Adipocyte (in vitro differentiated cells): Measurements from ENCODE around the gene HOMER2.
"Not testable (repeated sequence)": the region's sequence is repeated elsewhere in the genome, so short reads cannot be mapped to it uniquely, and the experiment has no call there.

Experiments used
- DNase-seq: peaks from one replicate; pipeline ENCODE4 v3.0.0-alpha.2; 2015; ENCODE audit warnings: low read depth
- H3K27me3 ChIP-seq: replicated peaks from 2 replicates; pipeline ENCODE4 v1.7.0; 2013; ENCODE audit warnings: mild to moderate bottlenecking, low read length, moderate library complexity; ENCODE audit not compliant: control insufficient read depth, insufficient read depth
- H3K36me3 ChIP-seq: 2 replicates; pipeline ENCODE4 v1.7.0; 2013; ENCODE audit warnings: low read length, mild to moderate bottlenecking, moderate library complexity; ENCODE audit not compliant: control insufficient read depth, insufficient read depth, severe bottlenecking
- H3K4me1 ChIP-seq: 2 replicates; pipeline ENCODE4 v1.7.0; 2013; ENCODE audit warnings: mild to moderate bottlenecking, low read length, moderate library complexity; ENCODE audit not compliant: control insufficient read depth, insufficient read depth
- H3K4me3 ChIP-seq: 2 replicates; pipeline ENCODE4 v1.7.0; 2013; ENCODE audit warnings: mild to moderate bottlenecking, low read length, moderate library complexity
- H3K9ac ChIP-seq: 2 replicates; pipeline ENCODE4 v1.7.0; 2013; ENCODE audit warnings: mild to moderate bottlenecking, low read length, moderate library complexity
- H3K9me3 ChIP-seq: 2 replicates; pipeline ENCODE4 v1.7.0; 2013; ENCODE audit warnings: mild to moderate bottlenecking, low read length, moderate library complexity; ENCODE audit not compliant: control insufficient read depth

HOMER2 gene

GRCh38 chr15:82873000-82873680 is 79.4 kb downstream of the HOMER2 start:
- Histone ChIP-seq H3K36me3 (no peaks in the 10 kb centered on the region), H3K9ac (no peak overlapping the region), H3K4me1 (peaks cover 12% of the 10 kb centered on the region), H3K27me3 (no peaks in the 10 kb centered on the region), H3K9me3 (no peaks in the 10 kb centered on the region), H3K4me3 (no peak overlapping the region)
- DNase-seq, result no peak

- H3K9ac ChIP-seq, result no peak overlapping the region
- DNase-seq, result no peak
- H3K4me3 ChIP-seq, result no peak overlapping the region
- peaks cover 12% of the 10 kb centered on the region for H3K4me1 ChIP-seq
- no peaks in the 10 kb centered on the region for H3K36me3 ChIP-seq
- H3K27me3 ChIP-seq, result no peaks in the 10 kb centered on the region
- no peaks in the 10 kb centered on the region for H3K9me3 ChIP-seq
Measured at GRCh38 chr15:82871832-82872484, 80.6 kb downstream of the HOMER2 start.

- no peaks in the 10 kb centered on the region for H3K27me3 ChIP-seq
- H3K9me3 ChIP-seq, result no peaks in the 10 kb centered on the region
- no peak overlapping the region for H3K9ac ChIP-seq
- H3K4me3 ChIP-seq, result no peak overlapping the region
- no peaks in the 10 kb centered on the region for H3K36me3 ChIP-seq
- peaks cover 12% of the 10 kb centered on the region for H3K4me1 ChIP-seq
- DNase-seq, result no peak
Measured at GRCh38 chr15:82871358-82871757, 81.2 kb downstream of the HOMER2 start.

GRCh38 chr15:82870727-82871320 is 81.7 kb downstream of the HOMER2 start:
- no peaks in the 10 kb centered on the region for H3K27me3 ChIP-seq
- H3K4me3 ChIP-seq, result no peak overlapping the region
- peaks cover 12% of the 10 kb centered on the region for H3K4me1 ChIP-seq
- DNase-seq, result no peak
- no peak overlapping the region for H3K9ac ChIP-seq
- no peaks in the 10 kb centered on the region for H3K36me3 ChIP-seq
- no peaks in the 10 kb centered on the region for H3K9me3 ChIP-seq

- DNase-seq, result not testable (repeated sequence)
Measured at GRCh38 chr15:82865981-82866380, 86.5 kb downstream of the HOMER2 start.

GRCh38 chr15:82865581-82865980 is 86.9 kb downstream of the HOMER2 start:
- not testable (repeated sequence) for H3K9ac ChIP-seq, DNase-seq, H3K4me1 ChIP-seq, H3K4me3 ChIP-seq, H3K9me3 ChIP-seq, H3K36me3 ChIP-seq, H3K27me3 ChIP-seq

More at GRCh38 chr15:82865981-82866380, 86.5 kb downstream of the HOMER2 start:
- not testable (repeated sequence) for H3K27me3 ChIP-seq, H3K9me3 ChIP-seq, H3K4me3 ChIP-seq, H3K4me1 ChIP-seq, H3K36me3 ChIP-seq, H3K9ac ChIP-seq

GRCh38 chr15:82864967-82865366 is 87.6 kb downstream of the HOMER2 start:
- no peak for DNase-seq
- no peaks in the 10 kb centered on the region for H3K36me3 ChIP-seq
- no peaks in the 10 kb centered on the region for H3K9me3 ChIP-seq
- no peak overlapping the region for H3K9ac ChIP-seq
- H3K27me3 ChIP-seq, result no peaks in the 10 kb centered on the region
- H3K4me3 ChIP-seq, result no peak overlapping the region
- no peaks in the 10 kb centered on the region for H3K4me1 ChIP-seq

- H3K36me3 ChIP-seq, result no peaks in the 10 kb centered on the region
- H3K9me3 ChIP-seq, result no peaks in the 10 kb centered on the region
- H3K4me3 ChIP-seq, result no peak overlapping the region
- H3K27me3 ChIP-seq, result no peaks in the 10 kb centered on the region
- no peak for DNase-seq
- H3K9ac ChIP-seq, result no peak overlapping the region
- no peaks in the 10 kb centered on the region for H3K4me1 ChIP-seq
Measured at GRCh38 chr15:82862886-82863285, 89.6 kb downstream of the HOMER2 start.

- Histone ChIP-seq H3K9ac (no peak overlapping the region), H3K9me3 (no peaks in the 10 kb centered on the region), H3K4me1 (no peaks in the 10 kb centered on the region), H3K27me3 (no peaks in the 10 kb centered on the region), H3K4me3 (no peak overlapping the region), H3K36me3 (no peaks in the 10 kb centered on the region)
- DNase-seq, result no peak
Measured at GRCh38 chr15:82858932-82859331, 93.6 kb downstream of the HOMER2 start.

- no peak overlapping the region for H3K4me3 ChIP-seq
- no peak overlapping the region for H3K9ac ChIP-seq
- H3K36me3 ChIP-seq, result no peaks in the 10 kb centered on the region
- no peaks in the 10 kb centered on the region for H3K4me1 ChIP-seq
- no peaks in the 10 kb centered on the region for H3K9me3 ChIP-seq
- H3K27me3 ChIP-seq, result no peaks in the 10 kb centered on the region
- no peak for DNase-seq
Measured at GRCh38 chr15:82856397-82857170, 95.9 kb downstream of the HOMER2 start.
